ENCODE results near the gene MICU1.
A peak's percentile ranks its signal among the peaks of the same experiment; 100 is the strongest.

DNA sequence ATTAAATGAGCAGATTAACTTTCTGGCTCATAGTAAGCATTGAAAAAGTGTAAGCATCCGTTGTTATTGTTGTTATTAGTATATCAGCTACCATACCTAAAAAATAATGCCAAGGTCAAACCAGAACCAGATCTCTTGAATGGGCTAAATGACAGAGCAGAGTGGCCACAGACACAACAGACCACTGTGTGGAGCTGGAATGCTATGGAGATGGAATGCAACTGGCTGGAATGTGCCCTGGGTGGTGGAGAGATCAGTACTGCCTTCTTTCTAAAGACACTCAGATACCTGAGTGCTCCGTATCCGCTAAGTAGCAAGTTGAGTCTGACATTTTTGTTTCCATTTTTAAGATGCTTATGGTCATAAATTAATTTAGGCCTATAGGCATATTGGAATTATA, 250.7 kb downstream of the MICU1 start:
- TF ChIP-seq RAD21 (IDR thresholded peaks at IDR 0.05; ENCODE audit: low read depth), result peak; percentile 17; the same call in 1 of the 2 replicates
- TF ChIP-seq, protein P1, sequence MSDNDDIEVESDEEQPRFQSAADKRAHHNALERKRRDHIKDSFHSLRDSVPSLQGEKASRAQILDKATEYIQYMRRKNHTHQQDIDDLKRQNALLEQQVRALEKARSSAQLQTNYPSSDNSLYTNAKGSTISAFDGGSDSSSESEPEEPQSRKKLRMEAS (IDR thresholded peaks at IDR 0.05), result no peak
- TF ChIP-seq YY1 (IDR thresholded peaks at IDR 0.05; ENCODE audit: low read depth), result no peak
- TF ChIP-seq TAF1 (IDR thresholded peaks at IDR 0.05; ENCODE audit: low read depth), result no peak
- TF ChIP-seq, protein P2, sequence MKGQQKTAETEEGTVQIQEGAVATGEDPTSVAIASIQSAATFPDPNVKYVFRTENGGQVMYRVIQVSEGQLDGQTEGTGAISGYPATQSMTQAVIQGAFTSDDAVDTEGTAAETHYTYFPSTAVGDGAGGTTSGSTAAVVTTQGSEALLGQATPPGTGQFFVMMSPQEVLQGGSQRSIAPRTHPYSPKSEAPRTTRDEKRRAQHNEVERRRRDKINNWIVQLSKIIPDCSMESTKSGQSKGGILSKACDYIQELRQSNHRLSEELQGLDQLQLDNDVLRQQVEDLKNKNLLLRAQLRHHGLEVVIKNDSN (IDR thresholded peaks at IDR 0.05), result no peak

Data from Ishikawa (cell line).